Measurements from ENCODE around the gene LLGL2.

LLGL2 gene

GRCh38 chr17:75553295-75554110 is 28.0 kb downstream of the LLGL2 start:
- no peak for DNase-seq

GRCh38 chr17:75555679-75556153 is 30.2 kb downstream of the LLGL2 start:
- no peak for DNase-seq

- DNase-seq, result peak; percentile 63 to 70
Observed at GRCh38 chr17:75557075-75557851, 31.8 kb downstream of the LLGL2 start.

- no peak for DNase-seq
Observed at GRCh38 chr17:75557852-75558665, 32.6 kb downstream of the LLGL2 start.

- no peak for DNase-seq
Observed at GRCh38 chr17:75558666-75559530, 33.4 kb downstream of the LLGL2 start.

- DNase-seq, result no peak
Observed at GRCh38 chr17:75559958-75560533, 34.5 kb downstream of the LLGL2 start.

- no peak for DNase-seq
Observed at GRCh38 chr17:75561927-75562603, 36.6 kb downstream of the LLGL2 start.

GRCh38 chr17:75563063-75563758 is 37.7 kb downstream of the LLGL2 start:
- DNase-seq, result no peak

- DNase-seq, result no peak
Observed at GRCh38 chr17:75564195-75564594, 38.7 kb downstream of the LLGL2 start.

- no peak for DNase-seq
Observed at GRCh38 chr17:75565066-75565465, 39.6 kb downstream of the LLGL2 start.

- DNase-seq, result no peak
Observed at GRCh38 chr17:75565618-75566017, 40.1 kb downstream of the LLGL2 start.

GRCh38 chr17:75566416-75566815 is 40.9 kb downstream of the LLGL2 start:
- no peak for DNase-seq

- no peak for DNase-seq
Observed at GRCh38 chr17:75566834-75567233, 41.3 kb downstream of the LLGL2 start.

- no peak for DNase-seq
Observed at GRCh38 chr17:75568412-75569255, 43.1 kb downstream of the LLGL2 start.

GRCh38 chr17:75570034-75570676 is 44.7 kb downstream of the LLGL2 start:
- DNase-seq, result no peak

- no peak for DNase-seq
Observed at GRCh38 chr17:75570772-75571171, 45.3 kb downstream of the LLGL2 start.

- DNase-seq, result peak in 1 of 2 donors; percentile 15
Observed at GRCh38 chr17:75571197-75571884, 45.8 kb downstream of the LLGL2 start.

- no peak for DNase-seq
Observed at GRCh38 chr17:75571885-75572215, 46.4 kb downstream of the LLGL2 start.

All from hippocampal formation (tissue), 2 donors.